H7 (cell line): ENCODE data around the gene PKD1L1. TPM values are rescaled to one million over a fixed set of nuclear protein-coding genes. Genes with fewer than 3 reads are reported as not detected.
"Not testable (repeated sequence)": the region's sequence is repeated elsewhere in the genome, so short reads cannot be mapped to it uniquely, and the experiment has no call there.

Experiments used
- DNase-seq: peaks from one replicate; pipeline ENCODE4 v3.0.0; 2012
- H3K27me3 ChIP-seq: 2 replicates; pipeline ENCODE4 v1.6.0; 2011; ENCODE audit warnings: mild to moderate bottlenecking, low read length; ENCODE audit not compliant: control insufficient read depth, insufficient read depth
- H3K36me3 ChIP-seq: replicated peaks from 2 replicates; pipeline ENCODE4 v1.5.1; 2011; ENCODE audit warnings: low read length; ENCODE audit not compliant: control insufficient read depth, insufficient read depth
- H3K4me3 ChIP-seq: 2 replicates; pipeline ENCODE4 v1.5.1; 2011; ENCODE audit warnings: low read depth, mild to moderate bottlenecking, control low read depth, low read length, moderate library complexity; ENCODE audit not compliant: insufficient read depth
- total RNA-seq: library from RNA; depleted of rRNA; stranded (reverse); fragments of >200 nt; shearing (Covaris generic); gene quantifications from 2 replicates; pipeline ENCODE4 v1.2.3, GENCODE V29; 2014

PKD1L1 gene
- total RNA-seq, 1 experiment from 2014 or later, result 0.07 TPM

- Histone ChIP-seq H3K36me3 (no peaks in the 10 kb centered on the region), H3K4me3 (no peak overlapping the region), H3K27me3 (no peaks in the 10 kb centered on the region)
- no peak for DNase-seq
Measured at GRCh38 chr7:47806701-47807103, 141.6 kb downstream of the PKD1L1 start.

GRCh38 chr7:47804767-47805545 is 143.3 kb downstream of the PKD1L1 start:
- no peaks in the 10 kb centered on the region for H3K36me3 ChIP-seq
- no peak overlapping the region for H3K4me3 ChIP-seq
- DNase-seq, result no peak
- no peaks in the 10 kb centered on the region for H3K27me3 ChIP-seq

GRCh38 chr7:47803846-47804245 is 144.4 kb downstream of the PKD1L1 start:
- no peak overlapping the region for H3K4me3 ChIP-seq
- no peaks in the 10 kb centered on the region for H3K27me3 ChIP-seq
- no peaks in the 10 kb centered on the region for H3K36me3 ChIP-seq
- no peak for DNase-seq

GRCh38 chr7:47803025-47803424 is 145.2 kb downstream of the PKD1L1 start:
- Histone ChIP-seq H3K4me3 (no peak overlapping the region), H3K27me3 (no peaks in the 10 kb centered on the region), H3K36me3 (no peaks in the 10 kb centered on the region)
- DNase-seq, result no peak

GRCh38 chr7:47801423-47801822 is 146.8 kb downstream of the PKD1L1 start:
- no peak for DNase-seq
- H3K36me3 ChIP-seq, result no peaks in the 10 kb centered on the region
- no peaks in the 10 kb centered on the region for H3K27me3 ChIP-seq
- H3K4me3 ChIP-seq, result no peak overlapping the region

- Histone ChIP-seq H3K36me3 (no peaks in the 10 kb centered on the region), H3K4me3 (no peak overlapping the region), H3K27me3 (no peaks in the 10 kb centered on the region)
- DNase-seq, result no peak
Measured at GRCh38 chr7:47799524-47799923, 148.7 kb downstream of the PKD1L1 start.

GRCh38 chr7:47796347-47796746 is 151.9 kb downstream of the PKD1L1 start:
- no peak overlapping the region for H3K4me3 ChIP-seq
- no peaks in the 10 kb centered on the region for H3K36me3 ChIP-seq
- no peaks in the 10 kb centered on the region for H3K27me3 ChIP-seq
- DNase-seq, result no peak

- H3K27me3 ChIP-seq, result no peaks in the 10 kb centered on the region
- no peak overlapping the region for H3K4me3 ChIP-seq
- no peaks in the 10 kb centered on the region for H3K36me3 ChIP-seq
- DNase-seq, result no peak
Measured at GRCh38 chr7:47795631-47796030, 152.6 kb downstream of the PKD1L1 start.

- H3K4me3 ChIP-seq, DNase-seq, H3K36me3 ChIP-seq, H3K27me3 ChIP-seq: not testable (repeated sequence)
Measured at GRCh38 chr7:47795126-47795525, 153.1 kb downstream of the PKD1L1 start.

- no peaks in the 10 kb centered on the region for H3K36me3 ChIP-seq
- no peaks in the 10 kb centered on the region for H3K27me3 ChIP-seq
- no peak overlapping the region for H3K4me3 ChIP-seq
- DNase-seq, result no peak
Measured at GRCh38 chr7:47794016-47794415, 154.2 kb downstream of the PKD1L1 start.

- not testable (repeated sequence) for DNase-seq, H3K4me3 ChIP-seq, H3K36me3 ChIP-seq, H3K27me3 ChIP-seq
Measured at GRCh38 chr7:47793186-47793585, 155.1 kb downstream of the PKD1L1 start.

GRCh38 chr7:47792521-47793121 is 155.6 kb downstream of the PKD1L1 start:
- H3K4me3 ChIP-seq, result no peak overlapping the region
- no peak for DNase-seq
- H3K27me3 ChIP-seq, result no peaks in the 10 kb centered on the region
- no peaks in the 10 kb centered on the region for H3K36me3 ChIP-seq

GRCh38 chr7:47791682-47792081 is 156.6 kb downstream of the PKD1L1 start:
- no peak overlapping the region for H3K4me3 ChIP-seq
- DNase-seq, result no peak
- H3K27me3 ChIP-seq, result no peaks in the 10 kb centered on the region
- H3K36me3 ChIP-seq, result no peaks in the 10 kb centered on the region

GRCh38 chr7:47788083-47788482 is 160.2 kb downstream of the PKD1L1 start:
- H3K4me3 ChIP-seq, result no peak overlapping the region
- no peaks in the 10 kb centered on the region for H3K36me3 ChIP-seq
- no peak for DNase-seq
- H3K27me3 ChIP-seq, result no peaks in the 10 kb centered on the region

- H3K27me3 ChIP-seq, result no peaks in the 10 kb centered on the region
- no peaks in the 10 kb centered on the region for H3K36me3 ChIP-seq
- no peak overlapping the region for H3K4me3 ChIP-seq
- DNase-seq, result no peak
Measured at GRCh38 chr7:47787249-47788069, 160.8 kb downstream of the PKD1L1 start.
